Measurements from ENCODE around the gene RGS9.

The RGS9 gene

DNA sequence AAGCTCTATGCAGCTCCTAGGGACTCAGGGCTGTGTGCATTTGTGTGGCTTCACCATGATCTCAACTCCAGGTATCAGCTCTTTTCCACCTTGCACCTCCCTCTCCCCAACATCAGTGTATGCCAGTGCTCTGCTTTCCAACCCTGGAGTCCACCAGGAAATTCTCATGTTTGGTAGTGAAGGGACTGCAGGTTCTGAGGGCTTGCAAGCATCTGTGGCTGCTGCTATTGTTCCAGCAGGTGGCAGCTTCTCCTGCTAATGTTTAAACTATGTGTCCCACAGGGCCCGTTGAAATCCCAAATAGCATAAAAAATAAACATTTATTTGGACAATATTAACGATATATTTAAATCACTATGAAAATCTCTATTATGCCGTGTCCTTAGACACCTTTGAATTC lies 82.0 kb downstream of the RGS9 start:
- H3K79me1 ChIP-seq (ENCODE audit: low read length) = no peaks in the 10 kb centered on the region
- H3K9ac ChIP-seq (ENCODE audit: low read length) = no peak overlapping the region
- 100% methylated on average over 2 of the region's 3 CpGs for WGBS (ENCODE audit: extremely low coverage, insufficient coverage, low lambda C conversion rate)

DNA sequence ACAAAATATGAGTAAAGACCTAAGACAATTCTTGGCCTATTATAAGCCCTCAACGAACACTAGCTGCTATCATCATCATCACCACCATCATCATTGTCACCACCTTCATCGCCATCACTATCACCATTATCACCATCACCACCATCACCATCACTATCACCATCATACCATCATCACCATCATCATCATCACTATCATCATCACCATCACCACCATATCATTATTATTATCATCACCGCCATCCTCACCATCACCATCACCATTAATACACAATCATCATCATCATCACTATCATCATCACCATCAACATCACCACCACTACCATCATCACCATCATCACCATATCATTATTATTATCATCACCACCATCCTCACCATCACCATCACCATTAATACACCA lies 82.5 kb downstream of the RGS9 start:
- Histone ChIP-seq H2BK15ac (replicated peaks; ENCODE audit: low read depth) (no peak overlapping the region), H3K4ac (ENCODE audit: low read depth, low read length) (no peak overlapping the region), H3K36me3 (ENCODE audit: control insufficient read depth, insufficient read depth, low read length) (no peaks in the 10 kb centered on the region), H3K23ac (ENCODE audit: low read length) (no peak overlapping the region), H2BK120ac (ENCODE audit: low read depth, low read length) (no peak overlapping the region), H2AK5ac (ENCODE audit: low read length) (no peak overlapping the region), H3K18ac (ENCODE audit: low read length) (no peak overlapping the region), H3K56ac (ENCODE audit: low read length) (no peak overlapping the region), H3K9ac (ENCODE audit: low read length) (no peak overlapping the region), H3K79me1 (ENCODE audit: low read length) (no peaks in the 10 kb centered on the region), H3K27ac (ENCODE audit: low read depth, low read length) (no peak overlapping the region), H3K4me2 (ENCODE audit: low read length) (no peak overlapping the region), H3K4me3 (ENCODE audit: low read length) (no peak overlapping the region), H3K4me1 (ENCODE audit: control insufficient read depth, low read depth, low read length) (peaks cover 4% of the 10 kb centered on the region), H2BK5ac (ENCODE audit: low read length) (no peak overlapping the region), H3K79me2 (ENCODE audit: control insufficient read depth, insufficient read depth, low read length) (no peaks in the 10 kb centered on the region), H4K5ac (ENCODE audit: low read length) (no peak overlapping the region), H4K8ac (ENCODE audit: low read depth, low read length) (no peak overlapping the region), H3K27me3 (ENCODE audit: insufficient read depth, low read length, poor library complexity) (no peaks in the 10 kb centered on the region)
- WGBS (ENCODE audit: extremely low coverage, insufficient coverage, low lambda C conversion rate) = 100% methylated on average over 1 of the region's 3 CpGs
- DNase-seq = no peak

More for the DNA sequence above, 82.0 kb downstream of the RGS9 start:
- H4K5ac ChIP-seq (ENCODE audit: low read length) = no peak overlapping the region
- H3K4me1 ChIP-seq (ENCODE audit: control insufficient read depth, low read depth, low read length) = peaks cover 4% of the 10 kb centered on the region
- H3K56ac ChIP-seq (ENCODE audit: low read length) = no peak overlapping the region
- H2BK5ac ChIP-seq (ENCODE audit: low read length) = no peak overlapping the region
- H3K4me3 ChIP-seq (ENCODE audit: low read length) = no peak overlapping the region
- H3K18ac ChIP-seq (ENCODE audit: low read length) = no peak overlapping the region
- no peaks in the 10 kb centered on the region for H3K79me2 ChIP-seq (ENCODE audit: control insufficient read depth, insufficient read depth, low read length)
- no peak overlapping the region for H3K4ac ChIP-seq (ENCODE audit: low read depth, low read length)
- no peak overlapping the region for H3K23ac ChIP-seq (ENCODE audit: low read length)
- DNase-seq = no peak
- no peaks in the 10 kb centered on the region for H3K27me3 ChIP-seq (ENCODE audit: insufficient read depth, low read length, poor library complexity)
- no peak overlapping the region for H3K27ac ChIP-seq (ENCODE audit: low read depth, low read length)
- no peak overlapping the region for H2AK5ac ChIP-seq (ENCODE audit: low read length)
- no peaks in the 10 kb centered on the region for H3K36me3 ChIP-seq (ENCODE audit: control insufficient read depth, insufficient read depth, low read length)
- no peak overlapping the region for H3K4me2 ChIP-seq (ENCODE audit: low read length)
- H4K8ac ChIP-seq (ENCODE audit: low read depth, low read length) = no peak overlapping the region
- no peak overlapping the region for H2BK15ac ChIP-seq (replicated peaks; ENCODE audit: low read depth)
- H2BK120ac ChIP-seq (ENCODE audit: low read depth, low read length) = no peak overlapping the region

DNA sequence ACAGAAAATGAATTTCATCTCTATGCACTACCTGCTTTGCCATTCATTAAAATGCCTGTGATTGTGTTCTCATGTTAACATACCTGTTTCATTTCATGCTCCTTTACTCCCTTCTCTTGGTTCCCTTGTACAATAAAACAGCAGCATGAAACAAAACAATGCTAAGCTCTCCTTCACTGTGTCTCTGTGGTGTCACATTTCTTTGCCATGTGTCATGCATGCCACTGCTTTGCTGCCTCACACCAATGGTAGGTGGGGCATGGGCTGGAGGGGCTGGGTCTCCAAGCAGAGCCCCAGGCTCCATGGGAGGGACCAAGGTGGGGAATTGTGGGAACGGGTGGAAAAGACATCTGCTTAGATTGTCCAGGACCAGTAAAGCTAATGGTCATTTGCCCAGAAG lies 83.6 kb downstream of the RGS9 start:
- H3K9ac ChIP-seq (ENCODE audit: low read length) = no peak overlapping the region
- no peaks in the 10 kb centered on the region for H3K36me3 ChIP-seq (ENCODE audit: control insufficient read depth, insufficient read depth, low read length)
- H3K79me2 ChIP-seq (ENCODE audit: control insufficient read depth, insufficient read depth, low read length) = no peaks in the 10 kb centered on the region
- no peak overlapping the region for H3K4ac ChIP-seq (ENCODE audit: low read depth, low read length)
- no peak overlapping the region for H3K4me3 ChIP-seq (ENCODE audit: low read length)
- no peak overlapping the region for H3K23ac ChIP-seq (ENCODE audit: low read length)
- peaks cover 4% of the 10 kb centered on the region for H3K4me1 ChIP-seq (ENCODE audit: control insufficient read depth, low read depth, low read length)
- no peaks in the 10 kb centered on the region for H3K79me1 ChIP-seq (ENCODE audit: low read length)
- H2AK5ac ChIP-seq (ENCODE audit: low read length) = no peak overlapping the region
- H3K27me3 ChIP-seq (ENCODE audit: insufficient read depth, low read length, poor library complexity) = no peaks in the 10 kb centered on the region
- no peak overlapping the region for H3K56ac ChIP-seq (ENCODE audit: low read length)
- H4K5ac ChIP-seq (ENCODE audit: low read length) = no peak overlapping the region
- no peak overlapping the region for H3K27ac ChIP-seq (ENCODE audit: low read depth, low read length)
- H4K8ac ChIP-seq (ENCODE audit: low read depth, low read length) = no peak overlapping the region
- H3K18ac ChIP-seq (ENCODE audit: low read length) = no peak overlapping the region
- no peak overlapping the region for H2BK120ac ChIP-seq (ENCODE audit: low read depth, low read length)
- H3K4me2 ChIP-seq (ENCODE audit: low read length) = no peak overlapping the region
- H2BK5ac ChIP-seq (ENCODE audit: low read length) = no peak overlapping the region
- peak; percentile 95 for DNase-seq
- no peak overlapping the region for H2BK15ac ChIP-seq (replicated peaks; ENCODE audit: low read depth)
- WGBS (ENCODE audit: extremely low coverage, insufficient coverage, low lambda C conversion rate) = no CpG with 5 or more reads among the region's 1 CpG

DNA sequence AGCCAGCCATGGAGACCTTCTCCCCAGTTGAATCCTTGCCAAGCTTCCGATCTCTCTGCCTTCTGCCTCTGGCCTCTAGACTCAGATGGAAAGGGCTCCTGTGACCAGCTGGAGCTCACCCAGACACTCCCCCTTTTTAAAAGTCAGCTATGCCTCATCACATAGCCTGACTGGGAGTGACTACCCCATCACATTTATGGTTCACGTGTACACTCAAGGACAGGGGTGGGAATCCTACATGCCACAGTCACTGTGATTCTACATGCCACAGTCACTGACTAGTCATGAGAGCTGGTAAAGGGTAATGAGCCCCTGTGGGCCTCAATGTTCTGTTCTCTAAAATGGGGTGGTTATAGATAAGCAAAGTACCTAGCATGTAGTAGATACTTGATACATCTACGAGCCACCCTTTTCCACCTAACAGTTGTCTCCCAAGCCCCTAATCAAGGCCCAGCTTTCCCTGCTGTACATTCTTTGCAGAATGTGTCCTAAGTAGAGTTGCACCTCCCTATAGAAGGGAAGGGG lies 85.1 kb downstream of the RGS9 start:
- H4K5ac ChIP-seq (ENCODE audit: low read length) = no peak overlapping the region
- H3K4ac ChIP-seq (ENCODE audit: low read depth, low read length) = no peak overlapping the region
- H3K79me1 ChIP-seq (ENCODE audit: low read length) = no peaks in the 10 kb centered on the region
- no peak overlapping the region for H3K4me2 ChIP-seq (ENCODE audit: low read length)
- H4K8ac ChIP-seq (ENCODE audit: low read depth, low read length) = no peak overlapping the region
- no peak overlapping the region for H2BK15ac ChIP-seq (replicated peaks; ENCODE audit: low read depth)
- DNase-seq = no peak
- no peak overlapping the region for H2BK120ac ChIP-seq (ENCODE audit: low read depth, low read length)
- no CpG with 5 or more reads among the region's 3 CpGs for WGBS (ENCODE audit: extremely low coverage, insufficient coverage, low lambda C conversion rate)
- no peak overlapping the region for H3K23ac ChIP-seq (ENCODE audit: low read length)
- H3K27me3 ChIP-seq (ENCODE audit: insufficient read depth, low read length, poor library complexity) = no peaks in the 10 kb centered on the region
- no peak overlapping the region for H3K4me3 ChIP-seq (ENCODE audit: low read length)
- H3K36me3 ChIP-seq (ENCODE audit: control insufficient read depth, insufficient read depth, low read length) = no peaks in the 10 kb centered on the region
- no peaks in the 10 kb centered on the region for H3K79me2 ChIP-seq (ENCODE audit: control insufficient read depth, insufficient read depth, low read length)
- H2AK5ac ChIP-seq (ENCODE audit: low read length) = no peak overlapping the region
- H3K18ac ChIP-seq (ENCODE audit: low read length) = no peak overlapping the region
- H3K9ac ChIP-seq (ENCODE audit: low read length) = no peak overlapping the region
- no peak overlapping the region for H2BK5ac ChIP-seq (ENCODE audit: low read length)
- H3K27ac ChIP-seq (ENCODE audit: low read depth, low read length) = no peak overlapping the region
- peaks cover 4% of the 10 kb centered on the region for H3K4me1 ChIP-seq (ENCODE audit: control insufficient read depth, low read depth, low read length)
- H3K56ac ChIP-seq (ENCODE audit: low read length) = no peak overlapping the region

DNA sequence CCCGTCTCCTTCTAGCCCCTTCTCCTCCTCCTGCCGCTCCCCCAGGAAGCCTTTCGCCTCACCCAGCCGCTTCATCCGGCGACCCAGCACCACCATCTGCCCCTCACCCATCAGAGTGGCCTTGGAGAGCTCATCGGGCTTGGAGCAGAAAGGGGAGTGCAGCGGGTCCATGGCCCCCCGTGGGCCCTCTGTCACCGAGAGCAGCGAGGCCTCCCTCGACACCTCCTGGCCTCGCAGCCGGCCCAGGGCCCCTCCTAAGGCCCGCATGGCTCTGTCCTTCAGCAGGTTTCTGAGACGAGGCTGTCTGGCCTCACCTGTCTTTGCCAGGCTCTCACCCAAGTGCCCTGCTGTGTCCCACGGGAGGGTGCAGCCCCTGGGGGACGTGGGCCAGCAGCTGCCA lies 87.9 kb downstream of the RGS9 start:
- H3K36me3 ChIP-seq (ENCODE audit: control insufficient read depth, insufficient read depth, low read length) = no peaks in the 10 kb centered on the region
- H2BK15ac ChIP-seq (replicated peaks; ENCODE audit: low read depth) = no peak overlapping the region
- no peak overlapping the region for H3K27ac ChIP-seq (ENCODE audit: low read depth, low read length)
- DNase-seq = no peak
- H3K79me2 ChIP-seq (ENCODE audit: control insufficient read depth, insufficient read depth, low read length) = no peaks in the 10 kb centered on the region
- H3K56ac ChIP-seq (ENCODE audit: low read length) = no peak overlapping the region
- no peak overlapping the region for H3K18ac ChIP-seq (ENCODE audit: low read length)
- no peak overlapping the region for H3K9ac ChIP-seq (ENCODE audit: low read length)
- no peak overlapping the region for H2AK5ac ChIP-seq (ENCODE audit: low read length)
- H3K27me3 ChIP-seq (ENCODE audit: insufficient read depth, low read length, poor library complexity) = no peaks in the 10 kb centered on the region
- no peak overlapping the region for H2BK5ac ChIP-seq (ENCODE audit: low read length)
- no peak overlapping the region for H2BK120ac ChIP-seq (ENCODE audit: low read depth, low read length)
- no peak overlapping the region for H3K4ac ChIP-seq (ENCODE audit: low read depth, low read length)
- no peak overlapping the region for H4K8ac ChIP-seq (ENCODE audit: low read depth, low read length)
- no peak overlapping the region for H4K5ac ChIP-seq (ENCODE audit: low read length)
- H3K4me2 ChIP-seq (ENCODE audit: low read length) = no peak overlapping the region
- H3K79me1 ChIP-seq (ENCODE audit: low read length) = no peaks in the 10 kb centered on the region
- H3K23ac ChIP-seq (ENCODE audit: low read length) = no peak overlapping the region
- H3K4me1 ChIP-seq (ENCODE audit: control insufficient read depth, low read depth, low read length) = peaks cover 14% of the 10 kb centered on the region
- WGBS (ENCODE audit: extremely low coverage, insufficient coverage, low lambda C conversion rate) = no CpG with 5 or more reads among the region's 18 CpGs
- H3K4me3 ChIP-seq (ENCODE audit: low read length) = no peak overlapping the region

DNA sequence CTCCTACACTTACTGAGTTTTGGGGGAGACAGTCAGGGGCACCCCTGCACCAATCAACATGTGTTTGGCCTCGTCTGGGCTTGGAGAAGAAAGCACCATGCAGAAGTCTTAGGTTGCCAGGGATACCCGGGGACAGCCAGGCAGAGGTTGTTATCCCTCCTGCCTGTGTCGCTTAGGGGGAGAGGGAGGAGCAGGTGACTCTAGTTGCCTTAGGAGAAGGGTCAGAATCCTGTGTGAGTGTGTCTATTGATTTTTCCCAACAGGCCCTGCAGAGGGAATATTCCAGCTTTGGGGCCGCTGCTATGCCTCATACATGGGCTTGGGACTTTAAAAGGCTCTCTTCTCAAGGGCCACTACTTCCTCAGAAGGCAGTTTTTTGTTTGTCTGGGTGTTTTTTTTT lies 89.1 kb downstream of the RGS9 start:
- H4K5ac ChIP-seq (ENCODE audit: low read length) = no peak overlapping the region
- no peak overlapping the region for H2AK5ac ChIP-seq (ENCODE audit: low read length)

More for the DNA sequence above, 89.1 kb downstream of the RGS9 start:
- Histone ChIP-seq H3K23ac (ENCODE audit: low read length) (no peak overlapping the region), H3K27me3 (ENCODE audit: insufficient read depth, low read length, poor library complexity) (no peaks in the 10 kb centered on the region), H3K79me1 (ENCODE audit: low read length) (no peaks in the 10 kb centered on the region), H3K4me1 (ENCODE audit: control insufficient read depth, low read depth, low read length) (peaks cover 10% of the 10 kb centered on the region), H3K4me3 (ENCODE audit: low read length) (no peak overlapping the region), H2BK120ac (ENCODE audit: low read depth, low read length) (no peak overlapping the region), H3K4ac (ENCODE audit: low read depth, low read length) (no peak overlapping the region), H3K56ac (ENCODE audit: low read length) (no peak overlapping the region), H3K9ac (ENCODE audit: low read length) (no peak overlapping the region), H3K27ac (ENCODE audit: low read depth, low read length) (no peak overlapping the region), H4K8ac (ENCODE audit: low read depth, low read length) (no peak overlapping the region), H3K18ac (ENCODE audit: low read length) (no peak overlapping the region), H3K4me2 (ENCODE audit: low read length) (no peak overlapping the region), H2BK15ac (replicated peaks; ENCODE audit: low read depth) (no peak overlapping the region), H3K36me3 (ENCODE audit: control insufficient read depth, insufficient read depth, low read length) (no peaks in the 10 kb centered on the region), H2BK5ac (ENCODE audit: low read length) (no peak overlapping the region), H3K79me2 (ENCODE audit: control insufficient read depth, insufficient read depth, low read length) (no peaks in the 10 kb centered on the region)
- DNase-seq = no peak
- no CpG with 5 or more reads among the region's 4 CpGs for WGBS (ENCODE audit: extremely low coverage, insufficient coverage, low lambda C conversion rate)

Data from mesendoderm (in vitro differentiated cells).